A549 (cell line): ENCODE data around the gene CBLC. TPM values are rescaled to one million over a fixed set of nuclear protein-coding genes. Genes with fewer than 3 reads are reported as not detected.
A peak's percentile ranks its signal among the peaks of the same experiment; 100 is the strongest.

Experiments
- ATAC-seq, 2 experiments: fragments of 200-7000 bp in 1 of 2; fragments of >200 bp in 1 of 2; cut with Nextera tagmentation in 1 of 2; cut with Tn5 transposase in 1 of 2; 3 replicates each; pipeline versions ENCODE4 v1.8.0 to v1.9.1; 2018 to 2020; ENCODE audit warnings: mild to moderate bottlenecking in 1 of 2, moderate library complexity in 1 of 2
- CTCF ChIA-PET: fragments of 300-600 bp; sonication (Branson Sonifier 250); formaldehyde crosslinking; extraction: SDS; loops from one replicate; lab custom pipeline; 2021; ENCODE audit warnings: antibody characterized with exemption, inconsistent platforms; lab: Yijun Ruan, JAX
- POLR2A ChIA-PET: fragments of 350-600 bp; formaldehyde crosslinking; extraction: SDS; loops from one replicate; lab custom pipeline; 2021; ENCODE audit warnings: antibody characterized with exemption, inconsistent platforms; lab: Yijun Ruan, JAX
- DNase-seq, 2 experiments: peaks; one replicate each; pipeline versions ENCODE4 v3.0.0 to v3.0.0-alpha.2; 2011 to 2016; ENCODE audit warnings: low read depth in 1 of 2, low spot score in 1 of 2
- FAIRE-seq: peaks from 2 replicates; lab custom pipeline; 2011; peaks lifted over from hg19 to GRCh38; lab: Jason Lieb, UNC
- H3K27ac ChIP-seq, 2 experiments: fragments of >200 bp; sonication (Bioruptor Twin); formaldehyde crosslinking; 3 replicates each; pipeline ENCODE4 v1.5.1; 2016 to 2017
- H3K4me1 ChIP-seq: fragments of >200 bp; sonication (Bioruptor Twin); formaldehyde crosslinking; 3 replicates; pipeline ENCODE4 v1.6.1; 2016
- H3K4me2 ChIP-seq: fragments of >200 bp; sonication (Bioruptor Twin); formaldehyde crosslinking; 3 replicates; pipeline ENCODE4 v1.6.1; 2016
- H3K4me3 ChIP-seq: fragments of >200 bp; sonication (Bioruptor Twin); formaldehyde crosslinking; 3 replicates; pipeline ENCODE4 v1.5.1; 2016
- H3K9me3 ChIP-seq: fragments of >200 bp; sonication (Bioruptor Twin); formaldehyde crosslinking; 3 replicates; pipeline ENCODE4 v1.6.1; 2016
- ATOH8 ChIP-seq: fragments of 250-450 bp; sonication (Bioruptor Pico); IDR thresholded peaks from 2 replicates; pipeline ENCODE4 v1.5.0; 2020; ENCODE audit warnings: low read depth, mild to moderate bottlenecking, moderate library complexity
- BCL3 ChIP-seq: fragments of >200 bp; sonication (Bioruptor Twin); formaldehyde crosslinking; IDR thresholded peaks from 3 replicates; pipeline ENCODE4 v1.6.1; 2016
- CHD4 ChIP-seq: fragments of 200-600 bp; sonication (generic); IDR thresholded peaks from 2 replicates; pipeline ENCODE4 v1.6.1; 2016; ENCODE audit warnings: antibody characterized with exemption, mild to moderate bottlenecking, borderline replicate concordance
- EHF ChIP-seq: fragments of 250-450 bp; sonication (Bioruptor Pico); IDR thresholded peaks from 2 replicates; pipeline ENCODE4 v1.5.0; 2020; ENCODE audit warnings: mild to moderate bottlenecking
- ESRRA ChIP-seq: fragments of 150-350 bp; IDR thresholded peaks from 2 replicates; pipeline ENCODE4 v1.6.1; 2014; ENCODE audit warnings: mild to moderate bottlenecking, low read length, borderline replicate concordance
- FOSB ChIP-seq: fragments of 250-450 bp; sonication (Bioruptor Pico); IDR thresholded peaks from 2 replicates; pipeline ENCODE4 v1.5.0; 2020; ENCODE audit warnings: mild to moderate bottlenecking, moderate library complexity
- FOSL2 ChIP-seq, 2 experiments: fragments of 450-650 bp in 1 of 2; fragments of >200 bp in 1 of 2; sonication (Bioruptor Twin) in 1 of 2; formaldehyde crosslinking; IDR thresholded peaks; 2 replicates each; pipeline versions ENCODE4 v1.5.0 to v1.6.1; 2016 to 2020; ENCODE audit warnings: mild to moderate bottlenecking in 1 of 2, moderate library complexity in 1 of 2
- FOXS1 ChIP-seq: fragments of 250-450 bp; sonication (Bioruptor Pico); IDR thresholded peaks from 2 replicates; pipeline ENCODE4 v1.5.0; 2020; ENCODE audit warnings: mild to moderate bottlenecking, moderate library complexity
- GATA3 ChIP-seq: IDR thresholded peaks from 2 replicates; pipeline ENCODE4 v1.6.1; 2012; ENCODE audit warnings: borderline replicate concordance
- HDAC2 ChIP-seq: fragments of 200-600 bp; sonication (generic); IDR thresholded peaks from 2 replicates; pipeline ENCODE4 v1.6.1; 2016
- HOXA7 ChIP-seq: fragments of 250-450 bp; sonication (Bioruptor Pico); IDR thresholded peaks from 2 replicates; pipeline ENCODE4 v1.5.0; 2020; ENCODE audit warnings: mild to moderate bottlenecking, moderate library complexity
- HOXB13 ChIP-seq: fragments of 250-450 bp; sonication (Bioruptor Pico); IDR thresholded peaks from 2 replicates; pipeline ENCODE4 v1.5.0; 2020; ENCODE audit warnings: low read depth, mild to moderate bottlenecking, moderate library complexity
- HOXB5 ChIP-seq: fragments of 250-450 bp; sonication (Bioruptor Pico); IDR thresholded peaks from 2 replicates; pipeline ENCODE4 v1.5.0; 2020; ENCODE audit warnings: mild to moderate bottlenecking, moderate library complexity
- JUN ChIP-seq, 2 experiments: fragments of >200 bp; sonication (Bioruptor Twin); formaldehyde crosslinking; IDR thresholded peaks; 2 replicates in 1 of 2; 3 replicates in 1 of 2; pipeline ENCODE4 v1.6.1; 2016 to 2017
- JUNB ChIP-seq: fragments of >200 bp; sonication (Bioruptor Twin); formaldehyde crosslinking; IDR thresholded peaks from 2 replicates; pipeline ENCODE4 v1.6.1; 2016
- MAZ ChIP-seq: fragments of 150-350 bp; IDR thresholded peaks from 2 replicates; pipeline ENCODE4 v1.6.1; 2014; ENCODE audit warnings: antibody characterized with exemption, low read depth, low read length, borderline replicate concordance
- PBX3 ChIP-seq: IDR thresholded peaks from 2 replicates; pipeline ENCODE4 v1.6.1; 2012
- POLR2A ChIP-seq: IDR thresholded peaks from 2 replicates; pipeline ENCODE4 v1.6.1; 2012; ENCODE audit warnings: mild to moderate bottlenecking, low read length
- RAD21 ChIP-seq, 2 experiments: fragments of >200 bp in 1 of 2; sonication (Bioruptor Twin) in 1 of 2; formaldehyde crosslinking in 1 of 2; IDR thresholded peaks in 1 of 2; conservative IDR thresholded peaks in 1 of 2; 2 replicates in 1 of 2; 3 replicates in 1 of 2; pipeline ENCODE4 v1.6.1; 2012 to 2018; ENCODE audit warnings: inconsistent platforms in 1 of 2
- RCOR1 ChIP-seq: fragments of 150-350 bp; IDR thresholded peaks from 2 replicates; pipeline ENCODE4 v1.6.1; 2014; ENCODE audit warnings: antibody characterized with exemption, low read length, low read depth
- REST ChIP-seq: fragments of 200-600 bp; sonication (generic); IDR thresholded peaks from 2 replicates; pipeline ENCODE4 v1.6.1; 2016; ENCODE audit warnings: antibody characterized with exemption, mild to moderate bottlenecking, moderate library complexity
- WGBS: methylation state at CpG from one replicate; pipeline ENCODE4 v1.1.6; 2017; ENCODE audit errors: missing lambda C conversion rate; 5-methylcytosine and 5-hydroxymethylcytosine counted together
- polyA plus RNA-seq, 4 experiments: library from polyadenylated mRNA; depleted of rRNA in 3 of 4; stranded (reverse); fragments of >200 nt; fragmentation: RNase III in 1 of 4; extraction: RNeasy Plus Mini Kit Qiagen cat#74134 plus additional on column Dnase treatment in 1 of 4; gene quantifications; 2 replicates in 3 of 4; 3 replicates in 1 of 4; pipeline ENCODE4 v1.2.3, GENCODE V29; 2011 to 2017
- TF ChIP-seq, protein P1 (sequence below): IDR thresholded peaks from 2 replicates; pipeline ENCODE4 v1.6.1; 2012; ENCODE audit warnings: low read depth, borderline replicate concordance
- TF ChIP-seq, protein P2 (sequence below): fragments of >200 bp; sonication (Bioruptor Twin); formaldehyde crosslinking; IDR thresholded peaks from 2 replicates; pipeline ENCODE4 v1.6.1; 2016
- TF ChIP-seq, protein P3 (sequence below): fragments of 250-450 bp; sonication (Bioruptor Pico); IDR thresholded peaks from 2 replicates; pipeline ENCODE4 v1.5.0; 2021; ENCODE audit warnings: mild to moderate bottlenecking, moderate library complexity, borderline replicate concordance
- TF ChIP-seq, protein P4 (sequence below): IDR thresholded peaks from 2 replicates; pipeline ENCODE4 v1.6.1; 2012
- TF ChIP-seq, protein P5 (sequence below): fragments of 150-350 bp; IDR thresholded peaks from 2 replicates; pipeline ENCODE4 v1.6.1; 2014; ENCODE audit warnings: low read depth, mild to moderate bottlenecking, low read length

The CBLC gene
- polyA plus RNA-seq, 2 of the 4 experiments (the other 2 are of a cell fraction) = not detected

- 3% methylated on average over 25 of the region's 34 CpGs for WGBS
- Histone ChIP-seq H3K4me2 (peak overlapping the region; percentile 92), H3K4me1 (peaks cover 75% of the 10 kb centered on the region), H3K4me3 (peak overlapping the region; percentile 95), H3K9me3 (no peaks in the 10 kb centered on the region), H3K27ac (peak overlapping the region; percentile 92 to 99)
- ChIA-PET CTCF (interaction anchor here (4.7 to 42.5 kb wide), 3 partner anchors 20 to 58 kb away, joined by 26 to 1899 read pairs (median 241); partner anchors contain the start of genes BCL3 and CBLC), POLR2A (interaction anchor here (0.7 kb wide), 1 partner anchor 8 kb away, joined by 4 read pairs; no protein-coding TSS in a partner anchor)
- ATAC-seq (peak; percentile 55 to 71), FAIRE-seq (peak; percentile 93), DNase-seq (peak; percentile 92 to 98)
- peak; percentile 82 for TF ChIP-seq EHF (CRISPR knock-in tag)
- TF ChIP-seq, protein P1, sequence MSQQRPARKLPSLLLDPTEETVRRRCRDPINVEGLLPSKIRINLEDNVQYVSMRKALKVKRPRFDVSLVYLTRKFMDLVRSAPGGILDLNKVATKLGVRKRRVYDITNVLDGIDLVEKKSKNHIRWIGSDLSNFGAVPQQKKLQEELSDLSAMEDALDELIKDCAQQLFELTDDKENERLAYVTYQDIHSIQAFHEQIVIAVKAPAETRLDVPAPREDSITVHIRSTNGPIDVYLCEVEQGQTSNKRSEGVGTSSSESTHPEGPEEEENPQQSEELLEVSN = no peak; the same call in 1 of the 2 replicates
- TF ChIP-seq HDAC2 = peak; percentile 90
- TF ChIP-seq FOSB = peak; percentile 54; the same call in 1 of the 2 replicates
- peak; percentile 96 for TF ChIP-seq CHD4
- TF ChIP-seq, protein P2, sequence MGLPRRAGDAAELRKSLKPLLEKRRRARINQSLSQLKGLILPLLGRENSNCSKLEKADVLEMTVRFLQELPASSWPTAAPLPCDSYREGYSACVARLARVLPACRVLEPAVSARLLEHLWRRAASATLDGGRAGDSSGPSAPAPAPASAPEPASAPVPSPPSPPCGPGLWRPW = no peak
- no peak for TF ChIP-seq JUNB
- TF ChIP-seq FOSL2 (IDR thresholded peaks at IDR 0.05) = peak; percentile 45
- peak; percentile 91 for TF ChIP-seq FOSL2 (CRISPR knock-in tag; IDR thresholded peaks at IDR 0.05)
- TF ChIP-seq, protein P3, sequence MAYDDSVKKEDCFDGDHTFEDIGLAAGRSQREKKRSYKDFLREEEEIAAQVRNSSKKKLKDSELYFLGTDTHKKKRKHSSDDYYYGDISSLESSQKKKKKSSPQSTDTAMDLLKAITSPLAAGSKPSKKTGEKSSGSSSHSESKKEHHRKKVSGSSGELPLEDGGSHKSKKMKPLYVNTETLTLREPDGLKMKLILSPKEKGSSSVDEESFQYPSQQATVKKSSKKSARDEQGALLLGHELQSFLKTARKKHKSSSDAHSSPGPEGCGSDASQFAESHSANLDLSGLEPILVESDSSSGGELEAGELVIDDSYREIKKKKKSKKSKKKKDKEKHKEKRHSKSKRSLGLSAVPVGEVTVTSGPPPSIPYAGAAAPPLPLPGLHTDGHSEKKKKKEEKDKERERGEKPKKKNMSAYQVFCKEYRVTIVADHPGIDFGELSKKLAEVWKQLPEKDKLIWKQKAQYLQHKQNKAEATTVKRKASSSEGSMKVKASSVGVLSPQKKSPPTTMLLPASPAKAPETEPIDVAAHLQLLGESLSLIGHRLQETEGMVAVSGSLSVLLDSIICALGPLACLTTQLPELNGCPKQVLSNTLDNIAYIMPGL (CRISPR knock-in tag) = no peak
- TF ChIP-seq FOXS1 (CRISPR knock-in tag) = no peak
- TF ChIP-seq REST = no peak
- peak in 1 of 2 experiments; percentile 26; a peak in 3 of 5 replicates for TF ChIP-seq RAD21 (conservative IDR thresholded peaks at IDR 0.05 in 1 of 2, IDR thresholded peaks at IDR 0.05 in 1 of 2)
- TF ChIP-seq POLR2A = peak; percentile 62
- peak; percentile 67 to 73; a peak in 3 of 5 replicates for TF ChIP-seq JUN (IDR thresholded peaks at IDR 0.05)
- TF ChIP-seq HOXA7 (CRISPR knock-in tag) = peak; percentile 86
- peak; percentile 88; the same call in 2 of the 3 replicates for TF ChIP-seq BCL3
- TF ChIP-seq, protein P4, sequence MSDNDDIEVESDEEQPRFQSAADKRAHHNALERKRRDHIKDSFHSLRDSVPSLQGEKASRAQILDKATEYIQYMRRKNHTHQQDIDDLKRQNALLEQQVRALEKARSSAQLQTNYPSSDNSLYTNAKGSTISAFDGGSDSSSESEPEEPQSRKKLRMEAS = peak; percentile 78; the same call in 1 of the 2 replicates
- peak; percentile 75; the same call in 1 of the 2 replicates for TF ChIP-seq ATOH8 (CRISPR knock-in tag)
- peak; percentile 97 for TF ChIP-seq MAZ
- peak; percentile 43 for TF ChIP-seq PBX3
- peak; percentile 90 for TF ChIP-seq HOXB13 (CRISPR knock-in tag)
- peak; percentile 75 for TF ChIP-seq GATA3
- TF ChIP-seq, protein P5, sequence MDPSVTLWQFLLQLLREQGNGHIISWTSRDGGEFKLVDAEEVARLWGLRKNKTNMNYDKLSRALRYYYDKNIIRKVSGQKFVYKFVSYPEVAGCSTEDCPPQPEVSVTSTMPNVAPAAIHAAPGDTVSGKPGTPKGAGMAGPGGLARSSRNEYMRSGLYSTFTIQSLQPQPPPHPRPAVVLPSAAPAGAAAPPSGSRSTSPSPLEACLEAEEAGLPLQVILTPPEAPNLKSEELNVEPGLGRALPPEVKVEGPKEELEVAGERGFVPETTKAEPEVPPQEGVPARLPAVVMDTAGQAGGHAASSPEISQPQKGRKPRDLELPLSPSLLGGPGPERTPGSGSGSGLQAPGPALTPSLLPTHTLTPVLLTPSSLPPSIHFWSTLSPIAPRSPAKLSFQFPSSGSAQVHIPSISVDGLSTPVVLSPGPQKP = no peak
- TF ChIP-seq HOXB5 (CRISPR knock-in tag) = 0 out of 2 replicates have a peak, but pooled peaks have one; percentile 66
- TF ChIP-seq RCOR1 = no peak
- TF ChIP-seq ESRRA = peak; percentile 95
Observed at GRCh38 chr19:44746946-44747738, 30.5 kb upstream of the CBLC start.
